ENCODE measurements around the gene KDSR.

DNA sequence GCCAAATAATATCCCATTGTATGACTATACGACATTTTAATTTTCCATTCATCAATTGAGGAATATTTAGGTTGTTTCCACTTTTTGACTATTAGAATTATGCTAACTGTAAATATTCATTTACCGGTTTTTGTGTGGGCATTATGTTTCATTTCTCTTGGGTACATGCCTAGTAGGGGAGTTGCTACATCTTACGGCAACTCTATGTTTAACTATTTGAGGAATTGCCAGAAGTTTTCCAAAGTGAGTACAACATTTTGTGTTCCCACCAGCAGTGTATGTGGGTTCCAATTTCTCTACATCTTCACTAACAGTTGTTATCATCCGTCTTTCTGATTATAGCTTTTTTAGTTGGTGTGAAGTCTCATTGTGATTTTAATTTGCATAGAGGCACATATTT lies 1.6 kb upstream of the KDSR start:
- TF ChIP-seq SP1 (IDR thresholded peaks at IDR 0.05) (no peak), ELF4 (IDR thresholded peaks at IDR 0.05) (no peak), FOXM1 (IDR thresholded peaks at IDR 0.05; ENCODE audit: borderline replicate concordance) (no peak), BHLHE40 (IDR thresholded peaks at IDR 0.05; ENCODE audit: borderline replicate concordance) (no peak), CTBP1 (IDR thresholded peaks at IDR 0.05; ENCODE audit: borderline replicate concordance) (no peak), ARNT (IDR thresholded peaks at IDR 0.05) (no peak), SUZ12 (IDR thresholded peaks at IDR 0.05) (no peak), HDGF (IDR thresholded peaks at IDR 0.05; ENCODE audit: borderline replicate concordance) (no peak), ZNF384 (IDR thresholded peaks at IDR 0.05) (no peak), TARDBP (IDR thresholded peaks at IDR 0.05) (no peak), LEF1 (IDR thresholded peaks at IDR 0.05; ENCODE audit: borderline replicate concordance) (no peak)
- TF ChIP-seq, protein P1, sequence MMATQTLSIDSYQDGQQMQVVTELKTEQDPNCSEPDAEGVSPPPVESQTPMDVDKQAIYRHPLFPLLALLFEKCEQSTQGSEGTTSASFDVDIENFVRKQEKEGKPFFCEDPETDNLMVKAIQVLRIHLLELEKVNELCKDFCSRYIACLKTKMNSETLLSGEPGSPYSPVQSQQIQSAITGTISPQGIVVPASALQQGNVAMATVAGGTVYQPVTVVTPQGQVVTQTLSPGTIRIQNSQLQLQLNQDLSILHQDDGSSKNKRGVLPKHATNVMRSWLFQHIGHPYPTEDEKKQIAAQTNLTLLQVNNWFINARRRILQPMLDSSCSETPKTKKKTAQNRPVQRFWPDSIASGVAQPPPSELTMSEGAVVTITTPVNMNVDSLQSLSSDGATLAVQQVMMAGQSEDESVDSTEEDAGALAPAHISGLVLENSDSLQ (IDR thresholded peaks at IDR 0.05) = no peak

Measured in HEK293T (cell line).